Psoas muscle (tissue), 8 donors: ENCODE results near the gene HGFAC. TPM values are rescaled to one million over a fixed set of nuclear protein-coding genes. Genes with fewer than 3 reads are reported as not detected.

Source experiments
- ATAC-seq, 4 donors: fragments of 200-7000 bp; cut with Tn5 transposase; one replicate each; pipeline ENCODE4 v1.9.1; 2020; ENCODE audit warnings: moderate library complexity in 3 of 4, mild to moderate bottlenecking in 2 of 4
- DNase-seq, 2 donors: peaks; one replicate each; pipeline ENCODE4 v3.0.0-alpha.2; 2020
- H3K27ac ChIP-seq: fragments of 200-600 bp; one replicate; pipeline ENCODE4 v1.8.0; 2022
- H3K27me3 ChIP-seq, 3 donors: fragments of 200-600 bp in 1 of 3; one replicate each; pipeline versions ENCODE4 v1.6.1 to v1.8.0; 2013 to 2022; ENCODE audit warnings: low read length in 2 of 3, mild to moderate bottlenecking in 2 of 3, moderate library complexity in 1 of 3; ENCODE audit not compliant: insufficient read depth in 3 of 3
- H3K36me3 ChIP-seq, 2 donors: fragments of 200-600 bp in 1 of 2; one replicate each; pipeline versions ENCODE4 v1.6.1 to v1.8.0; 2013 to 2022; ENCODE audit warnings: low read depth in 1 of 2, mild to moderate bottlenecking in 1 of 2, moderate library complexity in 1 of 2; ENCODE audit not compliant: insufficient read depth in 1 of 2
- H3K4me1 ChIP-seq: fragments of 200-600 bp; one replicate; pipeline ENCODE4 v1.8.0; 2022
- H3K4me3 ChIP-seq: fragments of 200-600 bp; one replicate; pipeline ENCODE4 v1.8.0; 2022; ENCODE audit warnings: mild to moderate bottlenecking
- H3K9me3 ChIP-seq: fragments of 200-600 bp; one replicate; pipeline ENCODE4 v1.8.0; 2022
- WGBS, 3 donors: extraction: QIAGEN DNeasy Blood & Tissue Kit; methylation state at CpG; one replicate each; pipeline versions ENCODE4 v1.1.6 to v1.1.7; 2013; 5-methylcytosine and 5-hydroxymethylcytosine counted together
- intact Hi-C, 2 donors: fragments of 100-400 bp; cut with DNase I; formaldehyde crosslinking; loops; one replicate each; pipeline versions ENCODE4 v1.11.0 to v1.14.2; 2022
- polyA plus RNA-seq, 3 donors: library from polyadenylated mRNA; stranded (reverse); fragments of 200-250 nt; gene quantifications; one replicate each; pipeline ENCODE4 v1.2.3, GENCODE V29; 2013
- total RNA-seq, 4 donors: library from RNA; stranded (reverse); fragmentation: NEBNext Ultra II Directional in 2 of 4; extraction: Animal tissue kit (Norgen Biotek cat#: 25700) in 2 of 4; gene quantifications; one replicate each; pipeline versions ENCODE4 v1.2.1 to v1.2.4, GENCODE V29; 2021 to 2023
- TF ChIP-seq, protein P1 (sequence below): fragments of 200-600 bp; IDR thresholded peaks from one replicate; pipeline ENCODE4 v1.8.0; 2022; ENCODE audit warnings: antibody characterized with exemption
- donor health status: healthy with polysubstance abuse.
- donor health status: DM: no; HTN: no; CAD: no; lungs with moderate emphysema.
- donor health status: Bipolar disorder and iron deficiency.
- donor health status: healthy.
- donor health status: DM: yes; HTN: yes; CAD: no.
- donor health status: DM: no; HTN: no; CAD: no.
- donor health status: DM: no; HTN: no; CAD: no.
- donor health status: DM: yes; HTN: yes; CAD: no.

HGFAC gene
- total and polyA plus RNA-seq, 7 donors = 0.09 to 1.2 (median 0.39) TPM; not detected in 1

DNA sequence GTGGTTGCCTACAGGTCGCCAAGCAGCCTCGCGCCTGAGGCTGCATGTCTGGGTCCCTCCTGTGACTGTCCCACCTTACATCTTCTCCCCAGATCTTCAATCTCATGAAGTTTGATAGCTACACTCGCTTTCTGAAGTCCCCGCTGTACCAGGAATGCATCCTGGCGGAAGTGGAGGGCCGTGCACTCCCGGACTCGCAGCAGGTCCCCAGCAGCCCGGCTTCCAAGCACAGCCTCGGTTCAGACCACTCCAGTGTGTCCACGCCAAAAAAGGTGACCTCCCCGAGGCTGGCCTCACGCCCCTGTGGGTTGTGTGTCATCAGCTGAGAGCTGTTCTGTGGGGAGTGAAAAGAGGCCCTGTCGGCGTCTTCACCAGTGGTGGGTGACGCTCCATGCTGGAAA, 24.9 kb upstream of the HGFAC start:
- Histone ChIP-seq H3K27me3 (no peaks in the 10 kb centered on the region), H3K9me3 (no peaks in the 10 kb centered on the region), H3K27ac (no peak overlapping the region), H3K36me3 (peaks cover 0 to 37% of the 10 kb centered on the region in 2 donors), H3K4me3 (no peak overlapping the region), H3K4me1 (no peaks in the 10 kb centered on the region)
- intact Hi-C loops = loop anchor here in 1 of 2 donors (5.0 kb wide), 1 partner anchor 50 kb away; no protein-coding TSS in a partner anchor
- TF ChIP-seq, protein P1, sequence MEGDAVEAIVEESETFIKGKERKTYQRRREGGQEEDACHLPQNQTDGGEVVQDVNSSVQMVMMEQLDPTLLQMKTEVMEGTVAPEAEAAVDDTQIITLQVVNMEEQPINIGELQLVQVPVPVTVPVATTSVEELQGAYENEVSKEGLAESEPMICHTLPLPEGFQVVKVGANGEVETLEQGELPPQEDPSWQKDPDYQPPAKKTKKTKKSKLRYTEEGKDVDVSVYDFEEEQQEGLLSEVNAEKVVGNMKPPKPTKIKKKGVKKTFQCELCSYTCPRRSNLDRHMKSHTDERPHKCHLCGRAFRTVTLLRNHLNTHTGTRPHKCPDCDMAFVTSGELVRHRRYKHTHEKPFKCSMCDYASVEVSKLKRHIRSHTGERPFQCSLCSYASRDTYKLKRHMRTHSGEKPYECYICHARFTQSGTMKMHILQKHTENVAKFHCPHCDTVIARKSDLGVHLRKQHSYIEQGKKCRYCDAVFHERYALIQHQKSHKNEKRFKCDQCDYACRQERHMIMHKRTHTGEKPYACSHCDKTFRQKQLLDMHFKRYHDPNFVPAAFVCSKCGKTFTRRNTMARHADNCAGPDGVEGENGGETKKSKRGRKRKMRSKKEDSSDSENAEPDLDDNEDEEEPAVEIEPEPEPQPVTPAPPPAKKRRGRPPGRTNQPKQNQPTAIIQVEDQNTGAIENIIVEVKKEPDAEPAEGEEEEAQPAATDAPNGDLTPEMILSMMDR = no peak
- ATAC-seq (no peak), DNase-seq (peak in 1 of 2 donors; percentile 32)
- 95 to 96% (median 96%) methylated on average over 17 of the region's 17 CpGs for WGBS, 3 donors

DNA sequence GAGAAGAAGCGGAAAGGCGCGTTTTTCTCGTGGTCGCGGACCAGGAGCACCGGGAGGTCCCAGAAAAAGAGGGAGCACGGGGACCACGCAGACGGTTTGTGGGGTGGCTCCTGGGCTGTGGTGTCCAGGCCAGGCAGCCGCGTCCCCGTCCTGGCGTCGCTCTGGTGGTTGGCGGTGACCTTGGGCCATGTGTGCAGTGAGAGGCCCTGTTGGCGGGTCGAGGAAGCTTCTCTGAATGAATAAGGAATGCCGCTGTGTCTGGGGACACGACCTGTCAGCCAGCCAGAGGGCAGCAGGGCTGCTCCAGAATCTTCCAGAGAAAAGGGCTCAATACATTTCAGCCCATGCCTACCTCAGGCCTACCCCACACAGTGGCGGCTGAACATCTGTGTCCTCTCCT, 24.3 kb upstream of the HGFAC start:
- no peaks in the 10 kb centered on the region for H3K27me3 ChIP-seq
- H3K4me3 ChIP-seq = no peak overlapping the region
- DNase-seq = peak in 1 of 2 donors; percentile 36
- peak in 1 of 4 donors; percentile 21 for ATAC-seq
- TF ChIP-seq, protein P1 = no peak
- H3K9me3 ChIP-seq = no peaks in the 10 kb centered on the region
- H3K36me3 ChIP-seq = peaks cover 0 to 42% of the 10 kb centered on the region in 2 donors
- H3K4me1 ChIP-seq = no peaks in the 10 kb centered on the region
- no peak overlapping the region for H3K27ac ChIP-seq
- intact Hi-C loops = loop anchor here in 1 of 2 donors (5.0 kb wide), 1 partner anchor 50 kb away; no protein-coding TSS in a partner anchor
- WGBS, 3 donors = 93 to 96% (median 94%) methylated on average over 21 of the region's 21 CpGs

DNA sequence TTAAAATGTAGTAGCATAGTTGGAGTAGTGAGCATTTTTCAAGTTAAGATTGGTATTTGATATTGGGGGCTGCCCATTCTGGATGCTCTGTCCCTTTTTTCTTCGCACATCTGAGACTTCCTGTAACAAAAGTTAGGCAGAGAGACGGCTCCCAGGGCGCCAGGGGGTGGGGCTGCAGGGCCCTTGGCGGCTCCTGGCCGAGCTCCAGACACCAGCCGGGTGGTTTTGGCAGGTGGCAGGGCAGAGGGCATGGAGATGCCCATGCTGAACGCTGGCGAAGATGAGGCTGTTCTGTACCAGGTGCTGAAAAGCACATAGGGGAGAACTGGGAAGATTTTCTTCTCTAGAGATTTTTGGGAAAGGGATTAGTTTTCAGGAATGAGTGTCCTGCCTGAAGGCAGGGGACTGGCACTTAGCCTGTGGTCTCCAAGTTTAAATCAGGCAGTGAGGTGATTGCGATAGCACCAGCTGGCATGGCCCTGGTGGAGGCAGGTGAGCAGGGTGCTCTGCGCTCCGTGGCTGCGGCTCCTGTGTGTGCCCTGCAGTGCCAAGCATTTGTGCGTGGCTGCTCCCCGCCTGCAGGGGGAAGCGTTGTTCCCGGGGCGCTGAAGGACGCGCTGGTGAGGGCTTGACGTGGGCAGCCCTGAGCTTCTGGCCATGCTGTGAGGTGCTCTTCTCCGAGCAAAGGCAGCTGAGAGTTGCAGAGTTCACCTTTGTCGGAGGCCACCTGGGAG, 23.6 kb upstream of the HGFAC start:
- Histone ChIP-seq H3K36me3 (peaks cover 0 to 50% of the 10 kb centered on the region in 2 donors), H3K27me3 (no peaks in the 10 kb centered on the region), H3K4me1 (no peaks in the 10 kb centered on the region), H3K27ac (peak overlapping the region; percentile 30), H3K9me3 (no peaks in the 10 kb centered on the region), H3K4me3 (no peak overlapping the region)
- TF ChIP-seq, protein P1 = peak; percentile 28
- intact Hi-C loops = loop anchor here in 1 of 2 donors (5.0 kb wide), 1 partner anchor 49 kb away; no protein-coding TSS in a partner anchor
- ATAC-seq (peak; percentile 69 to 87 (median 82)), DNase-seq (peak in 1 of 2 donors; percentile 70)
- WGBS, 3 donors = 80 to 88% (median 85%) methylated on average over 22 of the region's 22 CpGs

DNA sequence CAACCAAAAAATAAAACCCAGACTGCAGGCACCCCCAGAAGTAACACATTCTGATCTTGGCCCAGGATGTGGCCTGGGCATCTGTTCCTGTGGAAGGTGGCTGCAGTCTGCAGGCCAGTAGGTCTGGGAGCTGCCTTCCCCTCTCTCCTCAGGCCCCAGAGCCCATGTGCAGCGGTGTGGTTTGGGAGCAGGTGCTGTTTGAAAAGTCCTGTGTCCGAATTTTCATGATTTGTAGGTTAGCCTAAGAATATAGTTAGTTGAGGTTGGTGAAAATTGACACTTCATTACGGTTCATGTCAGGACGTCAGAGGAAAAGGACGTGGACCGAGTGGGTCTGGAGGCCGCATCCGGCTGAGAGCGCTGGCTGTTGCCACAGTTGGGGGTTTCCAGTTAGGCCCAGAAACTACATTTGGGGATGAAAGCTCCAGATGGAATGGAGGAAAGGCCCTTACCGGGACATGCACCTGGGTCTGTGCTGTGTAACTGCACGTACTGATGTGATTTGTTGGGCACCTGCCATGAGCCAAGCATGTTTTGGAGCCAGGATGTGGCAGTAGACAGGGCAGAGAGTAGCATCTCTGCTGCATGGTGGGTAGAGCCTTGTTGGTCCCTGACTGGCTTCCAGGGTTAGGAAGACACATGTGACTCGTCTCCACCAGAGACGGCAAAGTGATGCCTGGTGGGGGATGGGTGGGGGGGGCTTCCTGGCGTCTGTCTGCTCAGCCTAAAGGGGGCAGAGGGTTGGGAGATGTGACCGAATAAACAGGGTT, 21.7 kb upstream of the HGFAC start:
- Histone ChIP-seq H3K4me1 (no peaks in the 10 kb centered on the region), H3K4me3 (no peak overlapping the region), H3K27ac (no peak overlapping the region), H3K9me3 (no peaks in the 10 kb centered on the region), H3K36me3 (peaks cover 0 to 68% of the 10 kb centered on the region in 2 donors), H3K27me3 (no peaks in the 10 kb centered on the region)
- WGBS, 3 donors = 84 to 90% (median 88%) methylated on average over 15 of the region's 15 CpGs
- intact Hi-C loops = loop anchor here in 1 of 2 donors (5.0 kb wide), 1 partner anchor 47 kb away; no protein-coding TSS in a partner anchor
- ATAC-seq (no peak), DNase-seq (peak; percentile 1 to 26)
- TF ChIP-seq, protein P1 = no peak
